ENCODE data around the gene NUP98.

NUP98 gene

DNA sequence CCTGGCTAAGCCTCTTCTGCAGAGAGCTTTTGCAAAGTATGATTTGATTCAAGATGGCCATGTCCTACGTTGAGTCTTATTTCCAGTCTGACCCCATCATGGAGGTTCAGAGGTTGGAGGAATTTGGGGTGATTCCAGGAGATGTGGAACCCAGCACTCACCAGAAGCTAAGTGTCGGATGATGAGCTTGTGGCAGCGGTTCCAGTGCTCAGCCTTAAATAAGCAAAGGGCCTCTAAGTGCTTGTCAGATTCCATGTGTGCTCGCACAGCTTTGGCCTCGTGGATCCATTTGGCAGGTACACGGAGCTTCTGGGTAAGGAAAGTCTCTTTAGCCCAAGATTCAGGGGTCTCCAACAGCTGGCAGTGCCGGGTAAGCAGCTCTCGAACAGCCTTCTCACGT lies 114.3 kb downstream of the NUP98 start:
- H3K36me3 Mint-ChIP-seq: peaks cover 66% of the 10 kb centered on the region
- no peak overlapping the region for H3K4me3 Mint-ChIP-seq
- CTCF ChIA-PET: interaction anchor here (0.6 to 4.3 kb wide), 4 partner anchors 35 to 356 kb away, joined by 3 to 26 read pairs (median 3); partner anchors contain the start of gene PGAP2
- H3K4me1 Mint-ChIP-seq: peaks cover 18% of the 10 kb centered on the region
- no peaks in the 10 kb centered on the region for H3K27me3 Mint-ChIP-seq
- H3K9me3 Mint-ChIP-seq: no peaks in the 10 kb centered on the region
- H3K27ac Mint-ChIP-seq: no peak overlapping the region
- DNase-seq: no peak

DNA sequence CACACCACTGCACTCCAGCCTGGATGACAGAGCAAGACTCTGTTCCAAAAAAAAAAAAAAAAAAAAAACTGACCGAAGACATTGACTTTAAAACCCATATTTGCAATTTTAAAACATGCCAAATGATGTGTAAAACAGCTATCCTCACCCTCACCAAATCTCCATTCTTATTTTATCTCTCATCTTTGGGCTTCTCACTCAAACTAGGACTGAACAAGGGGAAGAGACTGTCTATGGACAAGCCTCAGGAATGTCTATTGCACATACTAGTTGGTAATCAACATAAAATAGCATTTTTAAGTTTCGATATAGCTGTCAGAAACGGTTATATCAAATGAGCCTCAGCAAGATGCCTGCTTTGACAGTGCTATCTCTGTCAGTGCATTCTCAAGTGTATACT lies 118.3 kb downstream of the NUP98 start:
- H3K9me3 Mint-ChIP-seq: no peaks in the 10 kb centered on the region
- peaks cover 68% of the 10 kb centered on the region for H3K36me3 Mint-ChIP-seq
- CTCF ChIA-PET: no interaction called here
- H3K4me3 Mint-ChIP-seq: no peak overlapping the region
- peaks cover 18% of the 10 kb centered on the region for H3K4me1 Mint-ChIP-seq
- H3K27ac Mint-ChIP-seq: no peak overlapping the region
- H3K27me3 Mint-ChIP-seq: no peaks in the 10 kb centered on the region
- no peak for DNase-seq

DNA sequence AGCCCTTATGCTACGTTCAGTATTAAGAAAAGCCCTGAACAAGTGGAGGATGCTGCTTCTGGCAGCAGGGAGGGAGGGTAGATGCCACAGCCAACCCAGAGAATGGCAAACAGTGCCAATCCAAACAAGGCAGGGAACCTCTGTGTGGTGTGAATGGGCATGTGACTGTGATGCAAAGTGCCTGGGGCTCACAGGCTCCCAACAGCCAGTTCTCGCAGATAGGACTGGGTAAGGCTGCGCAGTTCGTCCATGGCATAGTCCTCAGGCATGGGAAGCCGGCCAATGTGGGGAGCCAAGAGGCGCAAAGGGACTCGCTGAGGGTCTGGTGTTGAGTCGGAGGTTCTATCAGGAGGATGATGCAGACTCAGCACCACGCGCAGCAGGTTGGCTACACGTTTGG lies 121.4 kb downstream of the NUP98 start:
- Mint-ChIP-seq H3K27me3 (no peaks in the 10 kb centered on the region), H3K36me3 (peaks cover 61% of the 10 kb centered on the region), H3K9me3 (no peaks in the 10 kb centered on the region), H3K4me3 (no peak overlapping the region), H3K4me1 (no peaks in the 10 kb centered on the region), H3K27ac (no peak overlapping the region)
- CTCF ChIA-PET: no interaction called here
- no peak for DNase-seq

DNA sequence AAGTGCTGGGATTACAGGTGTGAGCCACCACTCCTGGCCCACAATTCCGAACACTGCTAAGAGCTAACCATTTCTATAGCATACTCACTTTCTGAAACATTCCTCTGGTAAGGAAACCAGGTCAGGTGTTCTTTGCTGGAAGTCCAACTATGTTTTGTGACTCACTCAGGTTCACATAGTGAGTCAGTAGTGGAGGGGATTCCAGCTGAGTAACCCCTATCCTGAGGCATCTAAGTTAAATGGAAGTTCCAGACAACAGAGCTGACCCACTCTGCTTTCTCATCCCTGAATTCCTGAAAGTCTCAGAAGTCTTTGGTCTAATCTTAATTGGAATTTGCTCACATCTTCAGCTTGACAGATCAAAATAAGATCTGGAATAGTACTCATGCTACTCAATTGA lies 123.2 kb downstream of the NUP98 start:
- CTCF ChIA-PET: interaction anchor here (0.7 kb wide), 1 partner anchor 135 kb away, joined by 3 read pairs; no protein-coding TSS in a partner anchor
- H3K27me3 Mint-ChIP-seq: no peaks in the 10 kb centered on the region
- no peaks in the 10 kb centered on the region for H3K9me3 Mint-ChIP-seq
- no peak overlapping the region for H3K4me3 Mint-ChIP-seq
- peaks cover 59% of the 10 kb centered on the region for H3K36me3 Mint-ChIP-seq
- DNase-seq: no peak
- no peaks in the 10 kb centered on the region for H3K4me1 Mint-ChIP-seq
- H3K27ac Mint-ChIP-seq: no peak overlapping the region

DNA sequence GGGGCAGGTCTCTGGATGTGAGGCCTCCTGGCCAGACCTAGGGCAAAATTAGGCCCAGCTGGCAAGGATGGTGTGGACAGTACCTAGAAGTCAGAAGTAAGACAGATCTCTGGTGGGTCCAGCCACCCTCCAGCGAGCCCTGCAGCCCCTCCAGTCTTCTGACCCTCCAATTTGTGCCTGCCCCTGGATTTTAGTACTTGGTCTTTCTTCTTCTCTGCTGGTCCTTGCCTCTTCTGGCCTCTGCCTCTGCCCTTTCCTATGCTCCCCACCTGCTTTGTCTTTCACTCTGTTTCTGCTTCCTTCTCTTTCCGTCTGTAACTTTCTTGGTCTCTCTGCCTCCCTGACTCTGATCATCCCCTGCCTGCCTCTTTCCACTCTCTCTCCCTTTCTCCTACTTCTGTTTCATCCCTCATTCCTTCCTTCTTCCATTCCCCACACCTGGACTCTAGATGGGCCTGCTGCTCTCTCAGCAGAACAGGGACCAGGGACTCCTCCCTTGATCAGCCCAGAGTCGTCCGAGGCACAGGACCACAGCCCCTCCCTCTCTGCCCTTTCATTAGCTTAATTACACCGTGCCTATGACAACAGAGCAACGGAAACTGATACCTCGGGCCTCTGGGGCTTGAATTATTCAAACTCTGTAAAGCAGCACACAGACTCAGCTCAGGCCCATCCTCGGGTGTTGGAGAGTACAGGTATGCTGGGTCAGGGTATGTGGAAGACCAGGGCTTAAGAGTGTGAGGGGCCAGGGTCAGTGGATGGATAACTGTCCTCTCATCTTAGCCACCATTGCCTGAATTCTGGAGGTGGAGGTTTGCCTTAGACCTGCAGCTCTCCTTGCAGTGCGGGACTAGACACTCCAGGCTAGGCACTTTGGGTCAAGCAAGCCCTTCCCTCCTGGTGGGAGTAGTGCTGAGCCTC lies 125.8 kb downstream of the NUP98 start, which contains the start of gene CHRNA10:
Gene CHRNA10, minus strand, starts transcription at position 51 of the 921 bp plus-strand sequence. CDS start 72 bp downstream, outside the sequence.
- no peak for DNase-seq
- Mint-ChIP-seq H3K9me3 (no peaks in the 10 kb centered on the region), H3K36me3 (peaks cover 48% of the 10 kb centered on the region), H3K27me3 (no peaks in the 10 kb centered on the region), H3K27ac (peak within 1 kb of the TSS; percentile 81), H3K4me1 (no peaks in the 10 kb centered on the region), H3K4me3 (no peak within 1 kb of the TSS)
- CTCF ChIA-PET: no interaction called here

DNA sequence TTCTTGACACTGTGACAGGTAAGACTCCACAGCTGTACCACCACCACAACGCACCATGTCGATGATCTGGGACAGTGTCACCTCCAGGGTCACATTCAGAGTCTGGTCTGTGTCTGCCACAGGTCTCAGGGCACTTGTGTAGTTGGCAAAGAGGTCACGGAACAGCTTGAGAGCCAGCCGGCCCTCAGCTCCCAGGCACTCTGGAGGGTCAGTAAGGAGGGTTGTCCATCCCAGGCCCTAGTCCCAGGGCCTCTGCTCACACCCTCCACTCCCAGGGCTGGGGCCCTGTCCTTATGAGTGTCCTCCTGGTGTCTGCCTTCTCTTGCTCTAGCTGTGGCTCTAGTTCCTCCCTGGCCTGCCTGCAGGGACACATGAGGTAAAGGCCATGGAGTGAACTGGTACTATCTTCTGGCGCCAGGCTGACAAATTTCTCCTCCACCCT lies 127.6 kb downstream of the NUP98 start:
- Mint-ChIP-seq H3K4me1 (no peaks in the 10 kb centered on the region), H3K27me3 (no peaks in the 10 kb centered on the region), H3K36me3 (peaks cover 36% of the 10 kb centered on the region), H3K9me3 (no peaks in the 10 kb centered on the region), H3K27ac (no peak overlapping the region), H3K4me3 (no peak overlapping the region)
- CTCF ChIA-PET: interaction anchor here (1.5 kb wide), 1 partner anchor 140 kb away, joined by 3 read pairs; no protein-coding TSS in a partner anchor
- DNase-seq: no peak

DNA sequence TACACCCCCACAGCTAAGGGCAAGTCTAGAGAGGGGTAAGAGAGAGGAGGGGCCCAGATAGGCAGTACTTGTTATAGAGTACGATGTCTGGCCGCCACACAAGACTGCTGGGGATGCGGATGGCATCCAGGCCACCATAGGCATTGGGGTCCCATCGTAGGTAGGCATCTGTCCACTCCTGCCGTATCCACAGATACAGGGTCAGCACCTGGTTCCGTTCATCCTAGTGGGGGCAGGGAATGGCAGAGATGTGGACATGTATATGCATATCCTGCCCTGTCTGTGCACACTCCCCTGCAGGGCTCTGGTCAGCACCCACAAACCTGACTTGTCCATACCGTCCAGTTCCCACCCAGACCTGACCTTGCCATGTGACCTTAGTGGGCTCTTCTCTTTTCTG lies 128.2 kb downstream of the NUP98 start:
- CTCF ChIA-PET: interaction anchor here (0.9 to 1.5 kb wide), 2 partner anchors 61 to 140 kb away, joined by 3 read pairs; no protein-coding TSS in a partner anchor
- Mint-ChIP-seq H3K27me3 (no peaks in the 10 kb centered on the region), H3K9me3 (no peaks in the 10 kb centered on the region), H3K36me3 (peaks cover 29% of the 10 kb centered on the region), H3K27ac (peak overlapping the region; percentile 73), H3K4me1 (no peaks in the 10 kb centered on the region), H3K4me3 (no peak overlapping the region)
- DNase-seq: no peak

DNA sequence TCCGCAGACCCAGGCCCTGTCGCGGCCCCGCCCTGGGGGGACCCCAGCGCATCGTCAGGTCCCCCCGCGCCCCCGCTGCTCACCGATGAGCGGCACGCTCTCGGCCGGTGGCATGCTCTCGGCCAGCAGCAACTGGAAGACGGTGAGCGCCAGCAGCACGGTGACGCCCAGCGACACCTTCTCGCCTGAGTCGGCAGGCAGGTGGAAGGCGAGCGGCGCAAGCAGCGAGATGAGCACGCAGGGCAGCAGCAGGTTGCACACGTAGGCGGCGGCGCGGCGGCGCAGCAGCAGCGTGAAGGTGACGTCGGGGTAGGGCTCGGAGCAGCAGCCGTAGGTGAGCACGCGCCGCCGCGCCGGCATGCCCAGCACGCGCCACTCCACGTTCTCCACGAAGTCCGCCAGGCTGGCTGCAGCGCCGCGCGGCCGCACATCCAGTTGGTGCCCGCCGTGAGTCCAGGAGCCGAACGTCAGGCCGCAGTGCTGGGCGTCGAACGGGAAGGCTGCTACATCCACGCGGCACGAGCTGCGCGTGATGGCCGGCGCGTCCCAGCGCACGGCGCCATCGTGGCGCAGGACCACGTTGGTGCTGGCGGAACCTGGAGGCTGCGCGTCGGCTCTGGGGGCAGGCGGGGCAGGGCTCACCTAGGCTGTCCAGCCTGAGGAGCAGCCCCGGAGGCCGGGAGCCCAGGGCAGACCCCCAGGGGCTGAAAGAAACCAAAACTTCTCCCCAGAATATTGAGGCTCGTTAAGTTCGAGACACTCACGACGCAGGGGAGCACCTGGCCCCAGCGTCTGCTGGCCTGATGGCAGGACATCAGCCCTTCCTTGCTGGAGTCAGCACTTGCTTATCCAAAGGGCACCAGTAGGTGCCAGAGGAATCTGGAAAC lies 130.0 kb downstream of the NUP98 start:
- no peak overlapping the region for H3K27ac Mint-ChIP-seq
- no peak overlapping the region for H3K4me3 Mint-ChIP-seq
- CTCF ChIA-PET: interaction anchor here (0.7 kb wide), 1 partner anchor 158 kb away, joined by 3 read pairs; no protein-coding TSS in a partner anchor
- no peaks in the 10 kb centered on the region for H3K9me3 Mint-ChIP-seq
- no peaks in the 10 kb centered on the region for H3K4me1 Mint-ChIP-seq
- peaks cover 27% of the 10 kb centered on the region for H3K36me3 Mint-ChIP-seq
- H3K27me3 Mint-ChIP-seq: no peaks in the 10 kb centered on the region
- no peak for DNase-seq

DNA sequence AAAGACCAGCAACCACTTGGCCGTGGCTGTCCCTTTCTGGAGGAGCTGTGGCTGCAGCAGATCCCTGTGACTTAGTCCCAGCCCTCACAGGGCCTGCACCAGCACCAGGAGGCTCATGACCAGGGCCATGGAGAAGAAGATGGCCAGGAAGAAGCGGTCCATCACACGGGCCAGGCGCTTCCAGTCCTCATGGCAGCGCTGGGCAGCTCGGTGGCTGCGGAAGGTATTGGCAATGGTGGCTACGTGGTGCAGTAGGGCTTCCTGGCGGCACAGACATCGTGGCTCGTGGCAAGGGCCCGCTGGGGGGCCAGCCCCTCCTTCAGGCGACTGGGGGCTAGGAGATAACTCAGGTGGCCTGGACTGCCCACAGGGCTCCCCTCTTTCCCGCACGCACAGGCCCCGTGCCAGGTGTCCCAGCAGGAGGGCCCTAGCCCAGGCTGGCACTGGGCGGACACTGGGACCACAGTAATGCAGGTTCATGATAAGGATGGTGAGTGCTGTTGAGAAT lies 131.3 kb downstream of the NUP98 start:
- H3K4me3 Mint-ChIP-seq: no peak overlapping the region
- CTCF ChIA-PET: no interaction called here
- H3K9me3 Mint-ChIP-seq: no peaks in the 10 kb centered on the region
- no peak overlapping the region for H3K27ac Mint-ChIP-seq
- H3K27me3 Mint-ChIP-seq: no peaks in the 10 kb centered on the region
- no peak for DNase-seq
- H3K36me3 Mint-ChIP-seq: peaks cover 22% of the 10 kb centered on the region
- no peaks in the 10 kb centered on the region for H3K4me1 Mint-ChIP-seq

DNA sequence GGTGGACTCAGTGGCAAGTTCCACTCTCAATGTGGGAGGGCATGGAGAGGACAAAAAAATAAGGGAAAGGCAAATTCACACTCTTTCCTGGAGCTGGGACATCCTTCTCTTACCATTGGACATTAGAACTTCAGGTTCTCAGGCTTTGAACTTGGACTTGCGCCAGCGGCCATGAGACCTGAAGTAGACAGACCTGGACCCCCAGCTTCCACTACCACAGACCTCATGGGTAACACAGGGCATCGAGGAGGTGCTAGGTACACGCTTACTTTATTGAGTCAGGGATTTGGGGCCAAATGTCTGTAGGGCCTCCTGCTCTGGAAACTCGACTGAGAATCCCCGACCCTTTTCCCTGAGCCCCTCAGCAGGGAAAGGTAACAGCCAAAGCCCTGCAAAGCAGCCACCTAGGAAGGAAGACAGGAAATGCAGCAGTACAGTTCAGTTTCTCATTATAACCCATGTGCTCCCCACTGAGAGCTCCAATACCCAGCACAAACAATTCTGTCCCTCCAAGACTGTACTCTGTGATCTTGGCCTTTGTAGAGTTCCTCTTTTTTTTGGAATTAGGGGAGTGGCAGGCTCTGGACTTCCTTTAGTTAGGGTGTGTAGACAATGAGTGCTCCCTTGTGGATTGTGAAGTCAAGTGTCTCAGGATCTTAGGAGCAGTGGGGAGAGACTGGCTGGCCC lies 131.9 kb downstream of the NUP98 start:
- H3K4me3 Mint-ChIP-seq: no peak overlapping the region
- H3K36me3 Mint-ChIP-seq: peaks cover 16% of the 10 kb centered on the region
- H3K4me1 Mint-ChIP-seq: no peaks in the 10 kb centered on the region
- no peaks in the 10 kb centered on the region for H3K27me3 Mint-ChIP-seq
- CTCF ChIA-PET: interaction anchor here (1.1 kb wide), 1 partner anchor 142 kb away, joined by 4 read pairs; no protein-coding TSS in a partner anchor
- no peak for DNase-seq
- H3K27ac Mint-ChIP-seq: no peak overlapping the region
- no peaks in the 10 kb centered on the region for H3K9me3 Mint-ChIP-seq

DNA sequence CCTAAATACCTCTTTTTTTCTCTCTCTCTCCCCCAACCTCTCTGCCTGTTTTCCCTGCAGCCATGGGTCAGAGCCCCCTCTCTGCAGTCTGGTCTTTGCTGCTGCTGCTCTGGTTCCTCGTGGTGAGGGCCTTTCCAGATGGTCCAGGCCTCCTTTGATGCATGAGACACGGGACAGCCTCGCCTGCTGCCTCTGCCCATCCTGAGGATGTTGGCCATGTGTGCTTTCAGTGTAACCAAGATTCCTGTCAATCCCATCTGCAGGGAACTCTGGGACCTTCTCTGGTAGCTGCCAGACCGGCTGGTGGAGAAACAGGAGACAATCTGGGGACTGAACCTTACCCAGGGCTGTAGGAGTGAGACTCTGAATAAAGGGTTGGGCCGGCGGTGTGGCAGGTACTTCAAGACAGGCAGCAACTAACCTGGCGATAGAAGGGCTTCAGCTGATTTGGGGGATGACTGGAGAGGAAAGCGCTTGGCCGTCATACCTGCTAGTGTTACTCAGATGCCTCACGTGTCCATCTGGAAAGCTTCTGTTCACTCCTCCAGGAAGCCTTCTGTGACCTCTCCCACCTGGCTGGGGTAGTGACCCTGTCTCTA lies 133.2 kb downstream of the NUP98 start:
- CTCF ChIA-PET: no interaction called here
- no peaks in the 10 kb centered on the region for H3K4me1 Mint-ChIP-seq
- H3K4me3 Mint-ChIP-seq: no peak overlapping the region
- DNase-seq: no peak
- peaks cover 8% of the 10 kb centered on the region for H3K27me3 Mint-ChIP-seq
- H3K27ac Mint-ChIP-seq: no peak overlapping the region
- peaks cover 10% of the 10 kb centered on the region for H3K36me3 Mint-ChIP-seq
- H3K9me3 Mint-ChIP-seq: no peaks in the 10 kb centered on the region

DNA sequence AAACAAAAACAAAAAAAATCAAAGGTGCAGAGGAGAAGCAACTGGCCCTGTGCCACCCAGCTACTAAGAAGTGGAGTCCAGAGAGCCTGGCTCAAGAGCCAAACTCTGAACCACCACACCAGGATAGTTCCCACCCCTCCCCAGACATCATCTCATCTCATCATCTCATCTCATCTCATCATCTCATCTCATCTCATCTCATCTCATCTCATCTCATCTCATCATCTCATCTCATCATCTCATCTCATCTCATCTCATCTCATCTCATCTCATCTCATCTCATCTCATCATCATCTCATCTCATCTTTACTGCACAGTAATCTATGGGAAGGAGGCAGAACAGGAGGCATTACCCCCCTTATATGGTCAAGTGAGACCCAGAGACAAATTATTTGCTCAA lies 134.5 kb downstream of the NUP98 start:
- peaks cover 19% of the 10 kb centered on the region for H3K27me3 Mint-ChIP-seq
- H3K27ac Mint-ChIP-seq: no peak overlapping the region
- H3K9me3 Mint-ChIP-seq: no peaks in the 10 kb centered on the region
- peaks cover 7% of the 10 kb centered on the region for H3K36me3 Mint-ChIP-seq
- DNase-seq: no peak
- CTCF ChIA-PET: no interaction called here
- H3K4me1 Mint-ChIP-seq: no peaks in the 10 kb centered on the region
- H3K4me3 Mint-ChIP-seq: no peak overlapping the region

DNA sequence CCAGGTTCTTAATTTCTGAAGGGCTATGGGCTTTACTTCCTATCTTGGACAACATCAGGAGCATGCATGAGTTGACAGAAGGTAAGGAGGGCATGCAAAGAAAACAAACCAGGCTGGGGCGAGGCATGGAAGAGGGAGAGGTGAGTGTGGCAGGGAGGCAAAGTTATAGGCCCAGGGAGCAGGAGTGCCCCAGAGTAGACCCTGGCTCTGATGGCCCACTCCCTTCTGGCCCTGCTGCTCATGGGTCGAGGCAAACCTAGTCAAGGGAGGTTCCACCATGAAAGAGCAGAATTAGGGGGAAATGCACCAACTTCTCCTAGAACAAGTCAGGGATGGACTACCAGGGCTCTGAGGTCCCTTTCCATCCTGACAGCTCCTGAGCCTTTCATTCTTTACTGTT lies 136.4 kb downstream of the NUP98 start:
- Mint-ChIP-seq H3K4me1 (no peaks in the 10 kb centered on the region), H3K27ac (no peak overlapping the region), H3K36me3 (peaks cover 7% of the 10 kb centered on the region), H3K4me3 (no peak overlapping the region), H3K27me3 (peaks cover 19% of the 10 kb centered on the region), H3K9me3 (no peaks in the 10 kb centered on the region)
- no peak for DNase-seq
- CTCF ChIA-PET: no interaction called here
